GM10266 (cell line): Measurements from ENCODE around the gene GXYLT1.

Experiments used
- DNase-seq: peaks from one replicate; pipeline ENCODE4 v3.0.0; 2012; ENCODE audit errors: extremely low spot score
- TF ChIP-seq, protein P1 (sequence below): IDR thresholded peaks from 2 replicates; pipeline ENCODE4 v1.5.1; 2012; ENCODE audit warnings: mild to moderate bottlenecking, low read depth; ENCODE audit not compliant: control insufficient read depth, insufficient read depth; ENCODE audit errors: missing control alignments

Gene GXYLT1

DNA sequence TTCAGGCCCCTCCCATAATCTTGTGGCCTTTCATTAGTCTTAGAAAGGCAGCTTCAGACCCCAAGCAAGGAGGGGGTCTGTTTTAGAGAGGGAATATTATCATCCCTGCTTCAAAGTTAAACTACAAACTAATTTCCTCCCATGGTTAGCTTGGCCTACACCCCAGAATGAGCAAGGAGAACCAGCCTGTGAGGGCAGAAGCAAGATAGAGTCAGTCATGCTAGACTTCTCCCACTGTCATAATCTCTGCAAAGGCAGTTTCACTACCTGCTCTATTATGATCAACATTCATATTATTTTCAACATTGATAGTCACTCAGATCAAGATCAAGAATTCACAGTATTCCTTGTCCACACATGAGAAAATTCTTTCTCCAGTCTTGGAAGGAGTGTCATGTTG is 105.1 kb downstream of the GXYLT1 start:
- no peak for DNase-seq
- TF ChIP-seq, protein P1, sequence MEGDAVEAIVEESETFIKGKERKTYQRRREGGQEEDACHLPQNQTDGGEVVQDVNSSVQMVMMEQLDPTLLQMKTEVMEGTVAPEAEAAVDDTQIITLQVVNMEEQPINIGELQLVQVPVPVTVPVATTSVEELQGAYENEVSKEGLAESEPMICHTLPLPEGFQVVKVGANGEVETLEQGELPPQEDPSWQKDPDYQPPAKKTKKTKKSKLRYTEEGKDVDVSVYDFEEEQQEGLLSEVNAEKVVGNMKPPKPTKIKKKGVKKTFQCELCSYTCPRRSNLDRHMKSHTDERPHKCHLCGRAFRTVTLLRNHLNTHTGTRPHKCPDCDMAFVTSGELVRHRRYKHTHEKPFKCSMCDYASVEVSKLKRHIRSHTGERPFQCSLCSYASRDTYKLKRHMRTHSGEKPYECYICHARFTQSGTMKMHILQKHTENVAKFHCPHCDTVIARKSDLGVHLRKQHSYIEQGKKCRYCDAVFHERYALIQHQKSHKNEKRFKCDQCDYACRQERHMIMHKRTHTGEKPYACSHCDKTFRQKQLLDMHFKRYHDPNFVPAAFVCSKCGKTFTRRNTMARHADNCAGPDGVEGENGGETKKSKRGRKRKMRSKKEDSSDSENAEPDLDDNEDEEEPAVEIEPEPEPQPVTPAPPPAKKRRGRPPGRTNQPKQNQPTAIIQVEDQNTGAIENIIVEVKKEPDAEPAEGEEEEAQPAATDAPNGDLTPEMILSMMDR: no peak

DNA sequence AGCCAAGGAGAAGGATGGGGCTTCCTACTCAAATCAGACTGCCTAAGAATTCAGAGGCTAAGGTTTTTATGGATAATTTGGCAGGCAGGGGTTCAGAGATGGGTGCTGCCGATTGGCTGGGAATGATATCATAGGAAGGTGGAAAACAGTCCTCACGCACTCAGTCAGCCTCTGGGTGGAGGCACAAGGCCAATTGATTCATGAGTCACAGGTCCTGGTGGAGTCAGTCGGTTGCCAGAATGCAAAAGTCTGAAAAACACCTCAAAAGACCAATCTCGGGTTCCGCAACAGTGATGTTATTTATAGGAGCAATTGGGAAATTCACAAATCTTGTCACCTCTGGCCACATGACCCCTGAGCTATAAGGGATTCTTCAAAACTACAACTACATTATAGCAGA is 105.5 kb downstream of the GXYLT1 start:
- no peak for DNase-seq
- TF ChIP-seq, protein P1: no peak

DNA sequence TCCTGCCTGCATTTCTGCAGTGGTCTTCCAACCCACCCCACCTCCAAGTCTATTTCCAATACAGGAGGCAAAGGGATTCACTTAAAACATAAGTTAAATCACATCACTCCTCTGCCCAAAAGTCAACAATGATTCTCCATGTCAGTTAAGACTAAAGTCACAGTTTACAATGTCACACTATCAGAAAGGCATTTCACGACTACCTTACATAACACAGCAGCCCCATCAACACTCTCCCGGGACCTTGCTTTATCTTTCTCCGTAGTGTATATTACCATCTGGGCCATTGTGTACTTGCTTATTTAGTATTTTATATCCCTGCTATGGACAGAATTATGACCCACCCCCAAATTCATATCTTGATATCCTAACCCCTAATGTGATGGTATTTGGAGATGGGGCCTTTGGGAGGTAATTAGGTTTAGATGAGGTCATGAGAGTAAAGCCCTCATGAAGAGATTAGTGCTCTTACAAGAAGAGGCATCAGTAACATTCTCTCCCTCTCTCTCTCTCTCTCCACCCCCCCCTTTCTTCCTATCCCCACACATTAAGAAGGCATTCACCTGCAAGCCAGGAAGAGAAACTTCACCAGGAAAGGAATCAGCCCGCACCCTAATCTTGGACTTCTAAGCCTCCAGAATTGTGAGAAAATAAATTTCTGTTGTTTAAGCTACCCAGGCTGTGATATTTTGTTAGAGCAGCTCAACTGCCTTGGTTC is 112.7 kb downstream of the GXYLT1 start:
- DNase-seq: no peak
- TF ChIP-seq, protein P1: no peak
